Measurements from ENCODE around the gene CORIN.

CORIN gene

GRCh38 chr4:47835494-47835893, 2.4 kb downstream of the CORIN start:
- no peak for DNase-seq (ENCODE audit: low spot score)

- DNase-seq (ENCODE audit: low spot score), result no peak
Observed at GRCh38 chr4:47831026-47831679, 6.7 kb downstream of the CORIN start.

- no peak for DNase-seq (ENCODE audit: low spot score)
Observed at GRCh38 chr4:47830265-47831025, 7.4 kb downstream of the CORIN start.

GRCh38 chr4:47829438-47829837, 8.4 kb downstream of the CORIN start:
- DNase-seq (ENCODE audit: low spot score), result no peak

- DNase-seq (ENCODE audit: low spot score), result no peak
Observed at GRCh38 chr4:47827343-47828047, 10.4 kb downstream of the CORIN start.

GRCh38 chr4:47824840-47825239, 13.0 kb downstream of the CORIN start:
- no peak for DNase-seq (ENCODE audit: low spot score)

GRCh38 chr4:47819178-47819577, 18.7 kb downstream of the CORIN start:
- no peak for DNase-seq (ENCODE audit: low spot score)

- no peak for DNase-seq (ENCODE audit: low spot score)
Observed at GRCh38 chr4:47817275-47817674, 20.6 kb downstream of the CORIN start.

GRCh38 chr4:47816748-47817147, 21.1 kb downstream of the CORIN start:
- no peak for DNase-seq (ENCODE audit: low spot score)

GRCh38 chr4:47814618-47815295, 23.1 kb downstream of the CORIN start:
- DNase-seq (ENCODE audit: low spot score), result no peak

- DNase-seq (ENCODE audit: low spot score), result no peak
Observed at GRCh38 chr4:47809654-47810203, 28.1 kb downstream of the CORIN start.

GRCh38 chr4:47804598-47804997, 33.3 kb downstream of the CORIN start:
- DNase-seq (ENCODE audit: low spot score), result no peak

- DNase-seq (ENCODE audit: low spot score), result no peak
Observed at GRCh38 chr4:47801481-47802002, 36.3 kb downstream of the CORIN start.

- DNase-seq (ENCODE audit: low spot score), result no peak
Observed at GRCh38 chr4:47798165-47798564, 39.7 kb downstream of the CORIN start.

GRCh38 chr4:47791965-47792364, 45.9 kb downstream of the CORIN start:
- DNase-seq (ENCODE audit: low spot score), result no peak

GRCh38 chr4:47790105-47790504, 47.8 kb downstream of the CORIN start:
- DNase-seq (ENCODE audit: low spot score), result no peak

- DNase-seq (ENCODE audit: low spot score), result no peak
Observed at GRCh38 chr4:47788126-47788525, 49.7 kb downstream of the CORIN start.

GRCh38 chr4:47786958-47787370, 50.9 kb downstream of the CORIN start:
- no peak for DNase-seq (ENCODE audit: low spot score)

GRCh38 chr4:47785153-47785552, 52.7 kb downstream of the CORIN start:
- DNase-seq (ENCODE audit: low spot score), result no peak

GRCh38 chr4:47784222-47784621, 53.6 kb downstream of the CORIN start:
- DNase-seq (ENCODE audit: low spot score), result no peak

- no peak for DNase-seq (ENCODE audit: low spot score)
Observed at GRCh38 chr4:47776353-47776752, 61.5 kb downstream of the CORIN start.

GRCh38 chr4:47774079-47774478, 63.8 kb downstream of the CORIN start:
- DNase-seq (ENCODE audit: low spot score), result no peak

Data from CD4-positive, alpha-beta T cell treated with Interleukin-2 at 100 ng/mL for 4 hours (primary cell).